Adrenal gland (tissue), 19 donors: Measurements from ENCODE around the gene DRGX. TPM values are rescaled to one million over a fixed set of nuclear protein-coding genes. Genes with fewer than 3 reads are reported as not detected.

Experiments
- DNase-seq, 7 donors: peaks; one replicate each; pipeline ENCODE4 v3.0.0-alpha.2; 2019 to 2020
- H3K27ac ChIP-seq, 5 donors: fragments of 200-600 bp; sonication (generic) in 4 of 5; 1 replicate in 3 of 5; 2 replicates in 2 of 5; pipeline versions ENCODE4 v1.5.1 to v1.8.0; 2016 to 2020; ENCODE audit warnings: mild to moderate bottlenecking in 1 of 5
- H3K27me3 ChIP-seq: fragments of 200-600 bp; 2 replicates; pipeline ENCODE4 v1.8.0; 2021
- H3K36me3 ChIP-seq, 2 donors: fragments of 200-600 bp; replicated peaks in 1 of 2; 1 replicate in 1 of 2; 2 replicates in 1 of 2; pipeline versions ENCODE4 v1.5.1 to v1.8.0; 2018 to 2022
- H3K4me1 ChIP-seq, 2 donors: fragments of 200-600 bp; replicated peaks in 1 of 2; 1 replicate in 1 of 2; 2 replicates in 1 of 2; pipeline versions ENCODE4 v1.5.1 to v1.8.0; 2018 to 2021
- H3K4me3 ChIP-seq, 4 donors: fragments of 200-600 bp; sonication (generic) in 3 of 4; one replicate each; pipeline ENCODE4 v1.5.1; 2016 to 2018
- H3K9me3 ChIP-seq, 3 donors: fragments of 200-600 bp; sonication (generic) in 1 of 3; replicated peaks in 1 of 3; 1 replicate in 2 of 3; 2 replicates in 1 of 3; pipeline versions ENCODE4 v1.5.1 to v1.8.0; 2016 to 2021
- CTCF ChIP-seq, 6 experiments: fragments of 450-650 bp in 4 of 6; fragments of 200-600 bp in 2 of 6; sonication (generic) in 1 of 6; IDR thresholded peaks; 1 replicate in 5 of 6; 2 replicates in 1 of 6; pipeline versions ENCODE4 v1.5.1 to v1.8.0; 2016 to 2021; ENCODE audit warnings: antibody characterized with exemption in 6 of 6, mild to moderate bottlenecking in 2 of 6, moderate library complexity in 1 of 6
- POLR2A ChIP-seq, 2 donors: fragments of 450-650 bp; IDR thresholded peaks; one replicate each; pipeline ENCODE4 v1.6.1; 2017; ENCODE audit warnings: antibody characterized with exemption in 2 of 2, mild to moderate bottlenecking in 2 of 2, moderate library complexity in 1 of 2
- WGBS, 4 donors: extraction: QIAGEN DNeasy Blood & Tissue Kit in 2 of 4; methylation state at CpG; one replicate each; pipeline versions ENCODE4 v1.1.5 to v1.1.7; 2013 to 2017; 5-methylcytosine and 5-hydroxymethylcytosine counted together
- intact Hi-C, 2 donors: fragments of 100-400 bp; cut with DNase I; formaldehyde crosslinking; loops; one replicate each; pipeline versions ENCODE4 v1.14.1 to v1.15.0; 2022 to 2023
- long read RNA-seq, 10 donors: library from polyadenylated mRNA in 3 of 10; unstranded in 2 of 10; stranded (forward) in 1 of 10; transcript quantifications; one replicate each; pipeline ENCODE4 v2.0.0 and lab custom pipeline, GENCODE V29; 2021 to 2026
- polyA plus RNA-seq, 3 donors: library from polyadenylated mRNA; stranded (reverse); fragments of 200-250 nt in 2 of 3; fragments of 350-450 nt in 1 of 3; fragmentation: Illumina TruSeq in 1 of 3; extraction: RNeasy Lipid Tissue Mini Kit (QIAGEN cat#74804) in 1 of 3; gene quantifications; one replicate each; pipeline ENCODE4 v1.2.3, GENCODE V29; 2013 to 2014
- total RNA-seq, 9 donors: library from RNA; depleted of rRNA in 4 of 9; stranded (reverse); fragments of >200 nt in 4 of 9; fragments of 120-200 nt in 1 of 9; fragmentation: NEBNext Ultra II Directional in 1 of 9; extraction: Animal tissue kit (Norgen Biotek cat#: 25700) in 1 of 9; gene quantifications; one replicate each; pipeline versions ENCODE4 v1.1.0 to v1.2.4, GENCODE V29; 2013 to 2023
- donor health status: healthy with polysubstance abuse.
- donor health status: Bipolar disorder and iron deficiency.
- donor health status: DM: yes; HTN: yes; CAD: no.
- donor health status: DM: no; HTN: no; CAD: no.
- donor health status: DM: no; HTN: no; CAD: no.
- donor health status: DM: yes; HTN: yes; CAD: no.

DRGX gene
- total RNA-seq (1 to 10 TPM in 3 of 9 donors, under 1 TPM in 2, not detected in 4; 0.06 to 9.4 (median 1.7) TPM), polyA plus RNA-seq (1 to 10 TPM; 2.0 to 9.6 (median 4.8) TPM)
- long read RNA-seq, donor 1: 0 reads
- long read RNA-seq, donor 2: 0 reads
- long read RNA-seq, donor 3: 0 reads
- long read RNA-seq, donor 4: 0 reads
- long read RNA-seq, donor 5: 0 reads
- long read RNA-seq, donor 6, transcript DRGX-202 (7 exons, 955 nt): major isoform, 5 of 8 reads
- long read RNA-seq, donor 6, partial matches to known transcripts: 0 of 8 reads
- long read RNA-seq, donor 6, other reads (novel, unspliced or antisense): 2 of 8 reads
- long read RNA-seq, donor 7: 0 reads
- long read RNA-seq, donor 8: 0 reads
- long read RNA-seq, donor 9: 0 reads
- long read RNA-seq, donor 10: 0 reads

- 4 to 10% (median 5%) methylated on average over 22 to 63 of the region's 63 CpGs for WGBS, 4 donors
- Histone ChIP-seq H3K9me3 (no peaks in the 10 kb centered on the region), H3K27me3 (peaks cover 65% of the 10 kb centered on the region), H3K4me3 (no peak within 1 kb of the TSS), H3K27ac (peak within 1 kb of the TSS in 1 of 5 donors; percentile 52), H3K36me3 (no peaks in the 10 kb centered on the region), H3K4me1 (peaks cover 0 to 15% of the 10 kb centered on the region in 2 donors)
- intact Hi-C loops: no loop called here
- TF ChIP-seq CTCF (IDR thresholded peaks at IDR 0.05) (no peak), POLR2A (IDR thresholded peaks at IDR 0.05) (no peak)
- peak in 1 of 7 donors; percentile 80 for DNase-seq
These were observed at the start of gene DRGX for GRCh38 chr10:49395741-49396665. Gene DRGX (minus strand): TSS chr10:49396089. CDS start chr10:49395440, 649 bp downstream.

GRCh38 chr10:49444349-49444748 is 48.5 kb upstream of the DRGX start:
- no peak overlapping the region for H3K27ac ChIP-seq
- no peaks in the 10 kb centered on the region for H3K4me1 ChIP-seq
- peaks cover 0 to 3% (median 0%) of the 10 kb centered on the region in 3 donors for H3K9me3 ChIP-seq
- intact Hi-C loops: no loop called here
- 68 to 85% (median 81%) methylated on average over 4 of the region's 4 CpGs for WGBS, 4 donors
- no peaks in the 10 kb centered on the region for H3K27me3 ChIP-seq
- no peak for TF ChIP-seq CTCF (IDR thresholded peaks at IDR 0.05)
- TF ChIP-seq POLR2A (IDR thresholded peaks at IDR 0.05): no peak
- no peak for DNase-seq
- H3K4me3 ChIP-seq: no peak overlapping the region
- H3K36me3 ChIP-seq: no peaks in the 10 kb centered on the region

GRCh38 chr10:49442863-49443262 is 47.0 kb upstream of the DRGX start:
- intact Hi-C loops: no loop called here
- Histone ChIP-seq H3K36me3 (no peaks in the 10 kb centered on the region), H3K4me1 (no peaks in the 10 kb centered on the region), H3K27ac (no peak overlapping the region), H3K27me3 (no peaks in the 10 kb centered on the region), H3K4me3 (no peak overlapping the region), H3K9me3 (no peaks in the 10 kb centered on the region)
- TF ChIP-seq POLR2A (IDR thresholded peaks at IDR 0.05) (no peak), CTCF (IDR thresholded peaks at IDR 0.05) (no peak)
- no peak for DNase-seq
- 83 to 89% (median 86%) methylated on average over 4 of the region's 4 CpGs for WGBS, 4 donors
